GM19328 (cell line): ENCODE measurements around the gene KDM4F.
A peak's percentile ranks its signal among the peaks of the same experiment; 100 is the strongest.

ENCODE experiments used
- ATAC-seq: cut with Tn5 transposase; IDR thresholded peaks from one replicate; pipeline ENCODE4 v1.9.1; 2021; ENCODE audit warnings: mild to moderate bottlenecking, moderate library complexity; ENCODE audit not compliant: unreplicated experiment

Gene KDM4F

GRCh38 chr11:95059046-95059445 lies 9.8 kb downstream of the KDM4F start:
- no peak for ATAC-seq

GRCh38 chr11:95065336-95065735 lies 16.1 kb downstream of the KDM4F start:
- no peak for ATAC-seq

GRCh38 chr11:95066716-95067038 lies 17.5 kb downstream of the KDM4F start, which contains the start of gene SRSF8:
Gene SRSF8, plus strand, starts transcription at chr11:95066919. Its CDS starts 308 bp downstream, at chr11:95067227.
- ATAC-seq, result peak; percentile 36

- ATAC-seq, result peak; percentile 64
Measured at GRCh38 chr11:95067039-95067840, 18.0 kb downstream of the KDM4F start.

- no peak for ATAC-seq
Measured at GRCh38 chr11:95067841-95068219, 18.6 kb downstream of the KDM4F start.

GRCh38 chr11:95068549-95068948 lies 19.3 kb downstream of the KDM4F start:
- ATAC-seq, result peak; percentile 59

GRCh38 chr11:95070471-95070870 lies 21.2 kb downstream of the KDM4F start:
- ATAC-seq, result no peak

- ATAC-seq, result no peak
Measured at GRCh38 chr11:95072948-95073347, 23.7 kb downstream of the KDM4F start.

- ATAC-seq, result no peak
Measured at GRCh38 chr11:95074792-95075563, 25.8 kb downstream of the KDM4F start.

- no peak for ATAC-seq
Measured at GRCh38 chr11:95076416-95076815, 27.2 kb downstream of the KDM4F start.

- no peak for ATAC-seq
Measured at GRCh38 chr11:95076981-95077380, 27.8 kb downstream of the KDM4F start.

GRCh38 chr11:95078526-95078925 lies 29.3 kb downstream of the KDM4F start:
- no peak for ATAC-seq

GRCh38 chr11:95081010-95081409 lies 31.8 kb downstream of the KDM4F start:
- no peak for ATAC-seq

GRCh38 chr11:95081412-95081811 lies 32.2 kb downstream of the KDM4F start:
- no peak for ATAC-seq

- ATAC-seq, result no peak
Measured at GRCh38 chr11:95082576-95083001, 33.4 kb downstream of the KDM4F start.

- peak; percentile 36 for ATAC-seq
Measured at GRCh38 chr11:95084509-95084908, 35.3 kb downstream of the KDM4F start.

- ATAC-seq, result no peak
Measured at GRCh38 chr11:95085117-95085816, 36.0 kb downstream of the KDM4F start.

GRCh38 chr11:95086151-95086550 lies 36.9 kb downstream of the KDM4F start:
- ATAC-seq, result no peak

- no peak for ATAC-seq
Measured at GRCh38 chr11:95086836-95087570, 37.8 kb downstream of the KDM4F start.

- ATAC-seq, result peak; percentile 46
Measured at GRCh38 chr11:95088946-95089619, 39.9 kb downstream of the KDM4F start.
